GM19438 (cell line): ENCODE data around the gene UBP1.

Experiments
- ATAC-seq: cut with Tn5 transposase; IDR thresholded peaks from one replicate; pipeline ENCODE4 v1.9.1; 2021; ENCODE audit warnings: low read depth; ENCODE audit not compliant: unreplicated experiment

The UBP1 gene

GRCh38 chr3:33392144-33392543, 48.1 kb downstream of the UBP1 start:
- no peak for ATAC-seq

GRCh38 chr3:33391255-33391995, 48.8 kb downstream of the UBP1 start:
- no peak for ATAC-seq

- no peak for ATAC-seq
These were observed 50.3 kb downstream of the UBP1 start for GRCh38 chr3:33389908-33390307.

- no peak for ATAC-seq
These were observed 51.7 kb downstream of the UBP1 start for GRCh38 chr3:33388374-33389100.

- ATAC-seq: no peak
These were observed 53.6 kb downstream of the UBP1 start for GRCh38 chr3:33386631-33387030.

- ATAC-seq: no peak
These were observed 54.8 kb downstream of the UBP1 start for GRCh38 chr3:33385423-33385822.

GRCh38 chr3:33383951-33384350, 56.3 kb downstream of the UBP1 start:
- ATAC-seq: no peak

GRCh38 chr3:33380653-33381052, 59.6 kb downstream of the UBP1 start:
- no peak for ATAC-seq

GRCh38 chr3:33377931-33378330, 62.3 kb downstream of the UBP1 start:
- no peak for ATAC-seq

GRCh38 chr3:33377489-33377888, 62.7 kb downstream of the UBP1 start:
- no peak for ATAC-seq

- ATAC-seq: no peak
These were observed 67.1 kb downstream of the UBP1 start for GRCh38 chr3:33373082-33373437.

GRCh38 chr3:33372218-33373081, 67.8 kb downstream of the UBP1 start:
- ATAC-seq: no peak

- no peak for ATAC-seq
These were observed 75.6 kb downstream of the UBP1 start for GRCh38 chr3:33364531-33365128.

GRCh38 chr3:33364060-33364459, 76.1 kb downstream of the UBP1 start:
- no peak for ATAC-seq

- ATAC-seq: no peak
These were observed 76.9 kb downstream of the UBP1 start for GRCh38 chr3:33363113-33363800.

GRCh38 chr3:33360136-33360825, 79.9 kb downstream of the UBP1 start:
- no peak for ATAC-seq

GRCh38 chr3:33358172-33358781, 81.9 kb downstream of the UBP1 start:
- no peak for ATAC-seq

GRCh38 chr3:33355611-33356010, 84.6 kb downstream of the UBP1 start:
- ATAC-seq: no peak

- no peak for ATAC-seq
These were observed 100.4 kb downstream of the UBP1 start for GRCh38 chr3:33339758-33340157.
